Measurements from ENCODE around the gene ZNF512B.

The ZNF512B gene

GRCh38 chr20:64011366-64011779 lies 41.6 kb upstream of the ZNF512B start:
- H4K20me1 ChIP-seq (ENCODE audit: insufficient read depth, low read length), result no peaks in the 10 kb centered on the region
- peaks cover 8% of the 10 kb centered on the region for H3K79me2 ChIP-seq (ENCODE audit: low read length)
- no peak for DNase-seq
- no peaks in the 10 kb centered on the region for H3K27me3 ChIP-seq (replicated peaks; ENCODE audit: insufficient read depth, low read length)
- H3K9me3 ChIP-seq (replicated peaks; ENCODE audit: insufficient read depth, low read length), result no peaks in the 10 kb centered on the region
- no peak overlapping the region for H3K4me2 ChIP-seq (ENCODE audit: low read depth, low read length)
- TF ChIP-seq EZH2 (optimal IDR thresholded peaks at IDR 0.05; ENCODE audit: low read depth, low read length), result no peak
- TF ChIP-seq CTCF (IDR thresholded peaks at IDR 0.05; ENCODE audit: low read length), result no peak
- TF ChIP-seq EZH2phosphoT487 (IDR thresholded peaks at IDR 0.05; ENCODE audit: low read length), result no peak
- no peaks in the 10 kb centered on the region for H3K9me2 ChIP-seq (replicated peaks; ENCODE audit: insufficient read depth, low read length)
- H2AFZ ChIP-seq (ENCODE audit: low read length), result no peak overlapping the region
- no peak overlapping the region for H3K9ac ChIP-seq (ENCODE audit: low read length)
- no peak overlapping the region for H3K27ac ChIP-seq (ENCODE audit: low read length)
- no peak overlapping the region for H3K4me3 ChIP-seq (ENCODE audit: low read length)
- H3K36me3 ChIP-seq (replicated peaks; ENCODE audit: insufficient read depth, low read length), result peaks cover 18% of the 10 kb centered on the region
- no peaks in the 10 kb centered on the region for H3K4me1 ChIP-seq (ENCODE audit: low read length)
- no peaks in the 10 kb centered on the region for H3F3A ChIP-seq (ENCODE audit: insufficient read depth, low read length)

GRCh38 chr20:64010711-64011237 lies 41.0 kb upstream of the ZNF512B start:
- no peak for DNase-seq
- no peak for TF ChIP-seq EZH2phosphoT487 (IDR thresholded peaks at IDR 0.05; ENCODE audit: low read length)
- TF ChIP-seq EZH2 (optimal IDR thresholded peaks at IDR 0.05; ENCODE audit: low read depth, low read length), result no peak
- TF ChIP-seq CTCF (IDR thresholded peaks at IDR 0.05; ENCODE audit: low read length), result no peak
- Histone ChIP-seq H3K27ac (ENCODE audit: low read length) (no peak overlapping the region), H3K4me1 (ENCODE audit: low read length) (no peaks in the 10 kb centered on the region), H3K36me3 (replicated peaks; ENCODE audit: insufficient read depth, low read length) (peaks cover 18% of the 10 kb centered on the region), H3K9ac (ENCODE audit: low read length) (no peak overlapping the region), H3K9me3 (replicated peaks; ENCODE audit: insufficient read depth, low read length) (no peaks in the 10 kb centered on the region), H4K20me1 (ENCODE audit: insufficient read depth, low read length) (no peaks in the 10 kb centered on the region), H3K4me3 (ENCODE audit: low read length) (no peak overlapping the region), H3F3A (ENCODE audit: insufficient read depth, low read length) (no peaks in the 10 kb centered on the region), H2AFZ (ENCODE audit: low read length) (no peak overlapping the region), H3K79me2 (ENCODE audit: low read length) (peaks cover 8% of the 10 kb centered on the region), H3K27me3 (replicated peaks; ENCODE audit: insufficient read depth, low read length) (no peaks in the 10 kb centered on the region), H3K9me2 (replicated peaks; ENCODE audit: insufficient read depth, low read length) (no peaks in the 10 kb centered on the region), H3K4me2 (ENCODE audit: low read depth, low read length) (no peak overlapping the region)

- H3K4me2 ChIP-seq (ENCODE audit: low read depth, low read length), result no peak overlapping the region
- DNase-seq, result no peak
- no peak overlapping the region for H3K4me3 ChIP-seq (ENCODE audit: low read length)
- no peak overlapping the region for H2AFZ ChIP-seq (ENCODE audit: low read length)
- H3K36me3 ChIP-seq (replicated peaks; ENCODE audit: insufficient read depth, low read length), result peaks cover 18% of the 10 kb centered on the region
- no peaks in the 10 kb centered on the region for H3K27me3 ChIP-seq (replicated peaks; ENCODE audit: insufficient read depth, low read length)
- H3F3A ChIP-seq (ENCODE audit: insufficient read depth, low read length), result no peaks in the 10 kb centered on the region
- H3K79me2 ChIP-seq (ENCODE audit: low read length), result peaks cover 8% of the 10 kb centered on the region
- no peak overlapping the region for H3K27ac ChIP-seq (ENCODE audit: low read length)
- H3K9me3 ChIP-seq (replicated peaks; ENCODE audit: insufficient read depth, low read length), result no peaks in the 10 kb centered on the region
- H3K4me1 ChIP-seq (ENCODE audit: low read length), result no peaks in the 10 kb centered on the region
- H3K9me2 ChIP-seq (replicated peaks; ENCODE audit: insufficient read depth, low read length), result no peaks in the 10 kb centered on the region
- H4K20me1 ChIP-seq (ENCODE audit: insufficient read depth, low read length), result no peaks in the 10 kb centered on the region
- no peak for TF ChIP-seq EZH2phosphoT487 (IDR thresholded peaks at IDR 0.05; ENCODE audit: low read length)
- TF ChIP-seq EZH2 (optimal IDR thresholded peaks at IDR 0.05; ENCODE audit: low read depth, low read length), result no peak
- TF ChIP-seq CTCF (IDR thresholded peaks at IDR 0.05; ENCODE audit: low read length), result no peak
- no peak overlapping the region for H3K9ac ChIP-seq (ENCODE audit: low read length)
Measured at GRCh38 chr20:64009811-64010387, 40.2 kb upstream of the ZNF512B start.

All from MM.1S (cell line).